WTC11 (cell line): Measurements from ENCODE around the gene GUF1. TPM values are rescaled to one million over a fixed set of nuclear protein-coding genes. Genes with fewer than 3 reads are reported as not detected.

Experiments used
- CREB1 ChIP-seq: sonication (generic); formaldehyde crosslinking; IDR thresholded peaks from 2 replicates; pipeline ENCODE4 v1.8.0; 2023; ENCODE audit warnings: mild to moderate bottlenecking, missing genetic modification reagents
- EMX1 ChIP-seq: fragments of 250-450 bp; sonication (Bioruptor Pico); IDR thresholded peaks from 2 replicates; pipeline ENCODE4 v1.8.0; 2021; ENCODE audit warnings: mild to moderate bottlenecking
- FOXJ3 ChIP-seq: sonication (generic); formaldehyde crosslinking; IDR thresholded peaks from 2 replicates; pipeline ENCODE4 v1.9.0; 2021; ENCODE audit warnings: missing genetic modification reagents, mild to moderate bottlenecking, borderline replicate concordance
- FOXP1 ChIP-seq: sonication (generic); formaldehyde crosslinking; IDR thresholded peaks from 2 replicates; pipeline ENCODE4 v1.8.0; 2022; ENCODE audit warnings: missing genetic modification reagents, mild to moderate bottlenecking, moderate library complexity, borderline replicate concordance
- GTF2I ChIP-seq: fragments of 250-450 bp; sonication (Bioruptor Pico); conservative IDR thresholded peaks from 2 replicates; pipeline ENCODE4 v1.4.0; 2021; ENCODE audit warnings: mild to moderate bottlenecking
- HMGA2 ChIP-seq: fragments of 250-450 bp; sonication (Bioruptor Pico); IDR thresholded peaks from 2 replicates; pipeline ENCODE4 v1.4.0; 2021; ENCODE audit warnings: mild to moderate bottlenecking, moderate library complexity
- JAZF1 ChIP-seq: fragments of 250-450 bp; sonication (Bioruptor Pico); IDR thresholded peaks from 2 replicates; pipeline ENCODE4 v1.9.0; 2021; ENCODE audit warnings: moderate library complexity, mild to moderate bottlenecking, inconsistent platforms
- NFE2L1 ChIP-seq: sonication (generic); formaldehyde crosslinking; IDR thresholded peaks from 2 replicates; pipeline ENCODE4 v1.8.1; 2023; ENCODE audit warnings: missing genetic modification reagents
- RORB ChIP-seq: fragments of 250-450 bp; sonication (Bioruptor Pico); IDR thresholded peaks from 2 replicates; pipeline ENCODE4 v1.9.0; 2021; ENCODE audit warnings: mild to moderate bottlenecking
- SP1 ChIP-seq: sonication (generic); formaldehyde crosslinking; conservative IDR thresholded peaks from 2 replicates; pipeline ENCODE4 v1.8.1; 2022; ENCODE audit warnings: missing genetic modification reagents
- ZBTB21 ChIP-seq: sonication (generic); formaldehyde crosslinking; IDR thresholded peaks from 2 replicates; pipeline ENCODE4 v1.8.1; 2023; ENCODE audit warnings: mild to moderate bottlenecking, missing genetic modification reagents, borderline replicate concordance
- ZNF317 ChIP-seq: sonication (generic); formaldehyde crosslinking; IDR thresholded peaks from 2 replicates; pipeline ENCODE4 v1.8.1; 2023; ENCODE audit warnings: low read depth, mild to moderate bottlenecking, moderate library complexity, missing genetic modification reagents, borderline replicate concordance
- ZNF671 ChIP-seq: fragments of 250-450 bp; sonication (Bioruptor Pico); IDR thresholded peaks from 2 replicates; pipeline ENCODE4 v1.8.0; 2021; ENCODE audit warnings: mild to moderate bottlenecking
- total RNA-seq: library from RNA; stranded (reverse); gene quantifications from 3 replicates; pipeline ENCODE4 v1.2.3, GENCODE V29; 2021
- TF ChIP-seq, protein P1 (sequence below): sonication (generic); formaldehyde crosslinking; conservative IDR thresholded peaks from 2 replicates; pipeline ENCODE4 v1.8.1; 2023; ENCODE audit warnings: mild to moderate bottlenecking, low read depth, missing genetic modification reagents, moderate library complexity
- TF ChIP-seq, protein P2 (sequence below): fragments of 250-450 bp; sonication (Bioruptor Pico); IDR thresholded peaks from 2 replicates; pipeline ENCODE4 v1.9.0; 2021; ENCODE audit warnings: mild to moderate bottlenecking
- TF ChIP-seq, protein P3 (sequence below): sonication (generic); formaldehyde crosslinking; IDR thresholded peaks from 2 replicates; pipeline ENCODE4 v1.8.1; 2022; ENCODE audit warnings: low read depth, missing genetic modification reagents, borderline replicate concordance
- TF ChIP-seq, protein P4 (sequence below): sonication (generic); formaldehyde crosslinking; IDR thresholded peaks from 2 replicates; pipeline ENCODE4 v1.8.1; 2023; ENCODE audit warnings: mild to moderate bottlenecking, missing genetic modification reagents, borderline replicate concordance
- TF ChIP-seq, protein P5 (sequence below): sonication (generic); formaldehyde crosslinking; IDR thresholded peaks from 2 replicates; pipeline ENCODE4 v1.8.0; 2022; ENCODE audit warnings: missing genetic modification reagents
- TF ChIP-seq, protein P6 (sequence below): sonication (generic); formaldehyde crosslinking; IDR thresholded peaks from 2 replicates; pipeline ENCODE4 v1.8.1; 2023; ENCODE audit warnings: mild to moderate bottlenecking, missing genetic modification reagents, moderate library complexity
- TF ChIP-seq, protein P7 (sequence below): sonication (generic); formaldehyde crosslinking; IDR thresholded peaks from 2 replicates; pipeline ENCODE4 v1.8.0; 2023; ENCODE audit warnings: mild to moderate bottlenecking, missing genetic modification reagents

Gene GUF1
- total RNA-seq, 1 experiment from 2014 or later = 37.6 TPM

DNA sequence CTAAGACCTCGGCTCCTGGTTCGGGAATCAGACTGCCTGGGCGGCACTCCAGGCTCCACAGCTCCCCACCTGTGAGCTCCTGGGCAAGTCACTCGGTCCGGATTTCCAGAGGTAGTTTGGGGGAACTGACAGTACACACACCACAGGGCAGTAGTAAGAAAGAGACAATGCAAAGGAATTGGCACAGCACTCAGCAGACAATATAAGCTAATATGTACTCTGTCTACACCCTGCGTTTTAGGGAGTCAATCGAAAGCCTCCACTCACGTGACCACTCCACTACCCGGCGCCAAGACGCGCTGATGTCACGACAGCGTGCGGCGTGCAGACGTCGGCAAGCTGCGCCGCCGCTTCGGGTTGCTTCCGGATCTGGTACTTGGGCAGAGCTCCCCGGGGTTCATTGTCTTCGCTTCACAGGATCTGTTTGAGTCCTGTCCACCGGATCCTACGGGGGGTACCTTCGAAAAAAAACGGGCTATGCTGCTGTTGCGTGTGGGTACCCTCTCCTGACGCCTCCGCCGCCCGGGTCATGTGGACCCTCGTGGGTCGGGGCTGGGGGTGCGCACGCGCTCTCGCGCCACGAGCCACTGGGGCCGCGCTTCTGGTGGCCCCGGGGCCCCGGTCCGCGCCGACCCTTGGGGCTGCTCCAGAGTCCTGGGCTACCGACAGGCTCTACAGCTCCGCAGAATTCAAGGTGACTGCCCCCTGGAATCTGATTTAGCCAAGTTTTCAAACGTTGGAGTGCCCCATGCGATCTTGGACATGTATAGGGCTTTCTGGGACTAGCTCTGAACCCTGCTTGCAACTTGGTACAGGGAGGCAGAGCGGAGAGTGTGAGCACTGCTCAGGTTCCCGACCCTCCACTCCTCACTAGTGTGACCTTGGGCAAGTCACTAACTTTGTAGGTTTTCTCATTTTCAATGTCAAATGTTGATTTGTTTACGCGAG lies at the start of gene GUF1 (continued):
- TF ChIP-seq, protein P1, sequence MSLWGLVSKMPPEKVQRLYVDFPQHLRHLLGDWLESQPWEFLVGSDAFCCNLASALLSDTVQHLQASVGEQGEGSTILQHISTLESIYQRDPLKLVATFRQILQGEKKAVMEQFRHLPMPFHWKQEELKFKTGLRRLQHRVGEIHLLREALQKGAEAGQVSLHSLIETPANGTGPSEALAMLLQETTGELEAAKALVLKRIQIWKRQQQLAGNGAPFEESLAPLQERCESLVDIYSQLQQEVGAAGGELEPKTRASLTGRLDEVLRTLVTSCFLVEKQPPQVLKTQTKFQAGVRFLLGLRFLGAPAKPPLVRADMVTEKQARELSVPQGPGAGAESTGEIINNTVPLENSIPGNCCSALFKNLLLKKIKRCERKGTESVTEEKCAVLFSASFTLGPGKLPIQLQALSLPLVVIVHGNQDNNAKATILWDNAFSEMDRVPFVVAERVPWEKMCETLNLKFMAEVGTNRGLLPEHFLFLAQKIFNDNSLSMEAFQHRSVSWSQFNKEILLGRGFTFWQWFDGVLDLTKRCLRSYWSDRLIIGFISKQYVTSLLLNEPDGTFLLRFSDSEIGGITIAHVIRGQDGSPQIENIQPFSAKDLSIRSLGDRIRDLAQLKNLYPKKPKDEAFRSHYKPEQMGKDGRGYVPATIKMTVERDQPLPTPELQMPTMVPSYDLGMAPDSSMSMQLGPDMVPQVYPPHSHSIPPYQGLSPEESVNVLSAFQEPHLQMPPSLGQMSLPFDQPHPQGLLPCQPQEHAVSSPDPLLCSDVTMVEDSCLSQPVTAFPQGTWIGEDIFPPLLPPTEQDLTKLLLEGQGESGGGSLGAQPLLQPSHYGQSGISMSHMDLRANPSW (CRISPR knock-in tag) = no peak
- TF ChIP-seq HMGA2 (no peak), GTF2I (no peak), JAZF1 (no peak), RORB (no peak), SP1 (CRISPR knock-in tag) (no peak; the same call in 1 of the 2 replicates), FOXP1 (peak; percentile 74; the same call in 1 of the 2 replicates), NFE2L1 (CRISPR knock-in tag) (no peak), ZBTB21 (CRISPR knock-in tag) (no peak), ZNF317 (CRISPR knock-in tag) (no peak), FOXJ3 (no peak), ZNF671 (CRISPR knock-in tag) (no peak), EMX1 (CRISPR knock-in tag) (no peak), CREB1 (peak; percentile 82)
- TF ChIP-seq, protein P2, sequence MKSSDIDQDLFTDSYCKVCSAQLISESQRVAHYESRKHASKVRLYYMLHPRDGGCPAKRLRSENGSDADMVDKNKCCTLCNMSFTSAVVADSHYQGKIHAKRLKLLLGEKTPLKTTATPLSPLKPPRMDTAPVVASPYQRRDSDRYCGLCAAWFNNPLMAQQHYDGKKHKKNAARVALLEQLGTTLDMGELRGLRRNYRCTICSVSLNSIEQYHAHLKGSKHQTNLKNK (CRISPR knock-in tag) = no peak
- TF ChIP-seq, protein P3, sequence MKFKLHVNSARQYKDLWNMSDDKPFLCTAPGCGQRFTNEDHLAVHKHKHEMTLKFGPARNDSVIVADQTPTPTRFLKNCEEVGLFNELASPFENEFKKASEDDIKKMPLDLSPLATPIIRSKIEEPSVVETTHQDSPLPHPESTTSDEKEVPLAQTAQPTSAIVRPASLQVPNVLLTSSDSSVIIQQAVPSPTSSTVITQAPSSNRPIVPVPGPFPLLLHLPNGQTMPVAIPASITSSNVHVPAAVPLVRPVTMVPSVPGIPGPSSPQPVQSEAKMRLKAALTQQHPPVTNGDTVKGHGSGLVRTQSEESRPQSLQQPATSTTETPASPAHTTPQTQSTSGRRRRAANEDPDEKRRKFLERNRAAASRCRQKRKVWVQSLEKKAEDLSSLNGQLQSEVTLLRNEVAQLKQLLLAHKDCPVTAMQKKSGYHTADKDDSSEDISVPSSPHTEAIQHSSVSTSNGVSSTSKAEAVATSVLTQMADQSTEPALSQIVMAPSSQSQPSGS (CRISPR knock-in tag) = no peak
- TF ChIP-seq, protein P4, sequence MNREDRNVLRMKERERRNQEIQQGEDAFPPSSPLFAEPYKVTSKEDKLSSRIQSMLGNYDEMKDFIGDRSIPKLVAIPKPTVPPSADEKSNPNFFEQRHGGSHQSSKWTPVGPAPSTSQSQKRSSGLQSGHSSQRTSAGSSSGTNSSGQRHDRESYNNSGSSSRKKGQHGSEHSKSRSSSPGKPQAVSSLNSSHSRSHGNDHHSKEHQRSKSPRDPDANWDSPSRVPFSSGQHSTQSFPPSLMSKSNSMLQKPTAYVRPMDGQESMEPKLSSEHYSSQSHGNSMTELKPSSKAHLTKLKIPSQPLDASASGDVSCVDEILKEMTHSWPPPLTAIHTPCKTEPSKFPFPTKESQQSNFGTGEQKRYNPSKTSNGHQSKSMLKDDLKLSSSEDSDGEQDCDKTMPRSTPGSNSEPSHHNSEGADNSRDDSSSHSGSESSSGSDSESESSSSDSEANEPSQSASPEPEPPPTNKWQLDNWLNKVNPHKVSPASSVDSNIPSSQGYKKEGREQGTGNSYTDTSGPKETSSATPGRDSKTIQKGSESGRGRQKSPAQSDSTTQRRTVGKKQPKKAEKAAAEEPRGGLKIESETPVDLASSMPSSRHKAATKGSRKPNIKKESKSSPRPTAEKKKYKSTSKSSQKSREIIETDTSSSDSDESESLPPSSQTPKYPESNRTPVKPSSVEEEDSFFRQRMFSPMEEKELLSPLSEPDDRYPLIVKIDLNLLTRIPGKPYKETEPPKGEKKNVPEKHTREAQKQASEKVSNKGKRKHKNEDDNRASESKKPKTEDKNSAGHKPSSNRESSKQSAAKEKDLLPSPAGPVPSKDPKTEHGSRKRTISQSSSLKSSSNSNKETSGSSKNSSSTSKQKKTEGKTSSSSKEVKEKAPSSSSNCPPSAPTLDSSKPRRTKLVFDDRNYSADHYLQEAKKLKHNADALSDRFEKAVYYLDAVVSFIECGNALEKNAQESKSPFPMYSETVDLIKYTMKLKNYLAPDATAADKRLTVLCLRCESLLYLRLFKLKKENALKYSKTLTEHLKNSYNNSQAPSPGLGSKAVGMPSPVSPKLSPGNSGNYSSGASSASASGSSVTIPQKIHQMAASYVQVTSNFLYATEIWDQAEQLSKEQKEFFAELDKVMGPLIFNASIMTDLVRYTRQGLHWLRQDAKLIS (CRISPR knock-in tag) = 0 out of 2 replicates have a peak, but pooled peaks have one; percentile 71
- TF ChIP-seq, protein P5, sequence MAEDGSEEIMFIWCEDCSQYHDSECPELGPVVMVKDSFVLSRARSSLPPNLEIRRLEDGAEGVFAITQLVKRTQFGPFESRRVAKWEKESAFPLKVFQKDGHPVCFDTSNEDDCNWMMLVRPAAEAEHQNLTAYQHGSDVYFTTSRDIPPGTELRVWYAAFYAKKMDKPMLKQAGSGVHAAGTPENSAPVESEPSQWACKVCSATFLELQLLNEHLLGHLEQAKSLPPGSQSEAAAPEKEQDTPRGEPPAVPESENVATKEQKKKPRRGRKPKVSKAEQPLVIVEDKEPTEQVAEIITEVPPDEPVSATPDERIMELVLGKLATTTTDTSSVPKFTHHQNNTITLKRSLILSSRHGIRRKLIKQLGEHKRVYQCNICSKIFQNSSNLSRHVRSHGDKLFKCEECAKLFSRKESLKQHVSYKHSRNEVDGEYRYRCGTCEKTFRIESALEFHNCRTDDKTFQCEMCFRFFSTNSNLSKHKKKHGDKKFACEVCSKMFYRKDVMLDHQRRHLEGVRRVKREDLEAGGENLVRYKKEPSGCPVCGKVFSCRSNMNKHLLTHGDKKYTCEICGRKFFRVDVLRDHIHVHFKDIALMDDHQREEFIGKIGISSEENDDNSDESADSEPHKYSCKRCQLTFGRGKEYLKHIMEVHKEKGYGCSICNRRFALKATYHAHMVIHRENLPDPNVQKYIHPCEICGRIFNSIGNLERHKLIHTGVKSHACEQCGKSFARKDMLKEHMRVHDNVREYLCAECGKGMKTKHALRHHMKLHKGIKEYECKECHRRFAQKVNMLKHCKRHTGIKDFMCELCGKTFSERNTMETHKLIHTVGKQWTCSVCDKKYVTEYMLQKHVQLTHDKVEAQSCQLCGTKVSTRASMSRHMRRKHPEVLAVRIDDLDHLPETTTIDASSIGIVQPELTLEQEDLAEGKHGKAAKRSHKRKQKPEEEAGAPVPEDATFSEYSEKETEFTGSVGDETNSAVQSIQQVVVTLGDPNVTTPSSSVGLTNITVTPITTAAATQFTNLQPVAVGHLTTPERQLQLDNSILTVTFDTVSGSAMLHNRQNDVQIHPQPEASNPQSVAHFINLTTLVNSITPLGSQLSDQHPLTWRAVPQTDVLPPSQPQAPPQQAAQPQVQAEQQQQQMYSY (CRISPR knock-in tag) = no peak
- TF ChIP-seq, protein P6, sequence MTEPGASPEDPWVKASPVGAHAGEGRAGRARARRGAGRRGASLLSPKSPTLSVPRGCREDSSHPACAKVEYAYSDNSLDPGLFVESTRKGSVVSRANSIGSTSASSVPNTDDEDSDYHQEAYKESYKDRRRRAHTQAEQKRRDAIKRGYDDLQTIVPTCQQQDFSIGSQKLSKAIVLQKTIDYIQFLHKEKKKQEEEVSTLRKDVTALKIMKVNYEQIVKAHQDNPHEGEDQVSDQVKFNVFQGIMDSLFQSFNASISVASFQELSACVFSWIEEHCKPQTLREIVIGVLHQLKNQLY (CRISPR knock-in tag) = 0 out of 2 replicates have a peak, but pooled peaks have one; percentile 31
- TF ChIP-seq, protein P7, sequence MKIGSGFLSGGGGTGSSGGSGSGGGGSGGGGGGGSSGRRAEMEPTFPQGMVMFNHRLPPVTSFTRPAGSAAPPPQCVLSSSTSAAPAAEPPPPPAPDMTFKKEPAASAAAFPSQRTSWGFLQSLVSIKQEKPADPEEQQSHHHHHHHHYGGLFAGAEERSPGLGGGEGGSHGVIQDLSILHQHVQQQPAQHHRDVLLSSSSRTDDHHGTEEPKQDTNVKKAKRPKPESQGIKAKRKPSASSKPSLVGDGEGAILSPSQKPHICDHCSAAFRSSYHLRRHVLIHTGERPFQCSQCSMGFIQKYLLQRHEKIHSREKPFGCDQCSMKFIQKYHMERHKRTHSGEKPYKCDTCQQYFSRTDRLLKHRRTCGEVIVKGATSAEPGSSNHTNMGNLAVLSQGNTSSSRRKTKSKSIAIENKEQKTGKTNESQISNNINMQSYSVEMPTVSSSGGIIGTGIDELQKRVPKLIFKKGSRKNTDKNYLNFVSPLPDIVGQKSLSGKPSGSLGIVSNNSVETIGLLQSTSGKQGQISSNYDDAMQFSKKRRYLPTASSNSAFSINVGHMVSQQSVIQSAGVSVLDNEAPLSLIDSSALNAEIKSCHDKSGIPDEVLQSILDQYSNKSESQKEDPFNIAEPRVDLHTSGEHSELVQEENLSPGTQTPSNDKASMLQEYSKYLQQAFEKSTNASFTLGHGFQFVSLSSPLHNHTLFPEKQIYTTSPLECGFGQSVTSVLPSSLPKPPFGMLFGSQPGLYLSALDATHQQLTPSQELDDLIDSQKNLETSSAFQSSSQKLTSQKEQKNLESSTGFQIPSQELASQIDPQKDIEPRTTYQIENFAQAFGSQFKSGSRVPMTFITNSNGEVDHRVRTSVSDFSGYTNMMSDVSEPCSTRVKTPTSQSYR (CRISPR knock-in tag) = no peak
